CD4-positive, alpha-beta T cell treated with Interleukin-15 for 1 hour (primary cell): ENCODE data around the gene EEF1AKMT1.
"Not testable (repeated sequence)": the region's sequence is repeated elsewhere in the genome, so short reads cannot be mapped to it uniquely, and the experiment has no call there.

Experiments
- DNase-seq: peaks from one replicate; pipeline ENCODE4 v3.0.0-alpha.2; 2020

Gene EEF1AKMT1

GRCh38 chr13:20775961-20776360 lies 2.2 kb upstream of the EEF1AKMT1 start:
- DNase-seq, result no peak

GRCh38 chr13:20774746-20775145 lies 985 bp upstream of the EEF1AKMT1 start:
- no peak for DNase-seq

- DNase-seq, result no peak
Observed at GRCh38 chr13:20772401-20773131, 1.2 kb downstream of the EEF1AKMT1 start.

GRCh38 chr13:20769834-20770233 lies 3.9 kb downstream of the EEF1AKMT1 start:
- no peak for DNase-seq

GRCh38 chr13:20769091-20769490 lies 4.7 kb downstream of the EEF1AKMT1 start:
- no peak for DNase-seq

- DNase-seq, result no peak
Observed at GRCh38 chr13:20767309-20767943, 6.3 kb downstream of the EEF1AKMT1 start.

GRCh38 chr13:20760872-20761271 lies 12.9 kb downstream of the EEF1AKMT1 start:
- no peak for DNase-seq

GRCh38 chr13:20754009-20754408 lies 19.8 kb downstream of the EEF1AKMT1 start:
- no peak for DNase-seq

- DNase-seq, result no peak
Observed at GRCh38 chr13:20749377-20749776, 24.4 kb downstream of the EEF1AKMT1 start.

GRCh38 chr13:20743830-20744404 lies 29.8 kb downstream of the EEF1AKMT1 start:
- not testable (repeated sequence) for DNase-seq

GRCh38 chr13:20740021-20740420 lies 33.7 kb downstream of the EEF1AKMT1 start:
- DNase-seq, result no peak

GRCh38 chr13:20738616-20739015 lies 35.1 kb downstream of the EEF1AKMT1 start:
- DNase-seq, result no peak

- no peak for DNase-seq
Observed at GRCh38 chr13:20729633-20730585, 43.9 kb downstream of the EEF1AKMT1 start.

GRCh38 chr13:20728579-20729311 lies 45.0 kb downstream of the EEF1AKMT1 start:
- no peak for DNase-seq

- DNase-seq, result no peak
Observed at GRCh38 chr13:20727856-20728255, 45.9 kb downstream of the EEF1AKMT1 start.

- DNase-seq, result no peak
Observed at GRCh38 chr13:20721454-20722357, 52.1 kb downstream of the EEF1AKMT1 start.

- no peak for DNase-seq
Observed at GRCh38 chr13:20721058-20721453, 52.7 kb downstream of the EEF1AKMT1 start.

GRCh38 chr13:20720499-20720898 lies 53.3 kb downstream of the EEF1AKMT1 start:
- no peak for DNase-seq

GRCh38 chr13:20719783-20720182 lies 54.0 kb downstream of the EEF1AKMT1 start:
- no peak for DNase-seq

- no peak for DNase-seq
Observed at GRCh38 chr13:20718958-20719566, 54.7 kb downstream of the EEF1AKMT1 start.
